ENCODE measurements around the gene COL5A1. TPM values are rescaled to one million over a fixed set of nuclear protein-coding genes. Genes with fewer than 3 reads are reported as not detected.

The COL5A1 gene
- polyA plus RNA-seq, 3 donors = 0.01 TPM; not detected in 2

GRCh38 chr9:134594078-134594941 is 47.3 kb upstream of the COL5A1 start:
- Histone ChIP-seq H3K27ac (ENCODE audit: low read depth in 1 of 2, low read length in 2 of 2) (no peak overlapping the region), H3K79me2 (ENCODE audit: insufficient read depth, low read length) (no peaks in the 10 kb centered on the region), H3K9me3 (replicated peaks in 1 of 2; ENCODE audit: control insufficient read depth in 1 of 2, insufficient read depth in 1 of 2, low read length in 2 of 2) (peaks cover 0 to 7% of the 10 kb centered on the region in 2 donors), H2AFZ (ENCODE audit: insufficient read depth, low read depth, low read length, poor library complexity, severe bottlenecking) (no peak overlapping the region), H3K4me3 (replicated peaks in 1 of 3; ENCODE audit: low read depth in 2 of 3, low read length in 3 of 3) (no peak overlapping the region), H3K36me3 (replicated peaks in 1 of 2; ENCODE audit: control insufficient read depth in 1 of 2, insufficient read depth in 2 of 2, low read length in 2 of 2) (no peaks in the 10 kb centered on the region), H3K4me2 (replicated peaks; ENCODE audit: extremely low read depth, low read length, poor library complexity, severe bottlenecking) (no peak overlapping the region), H3K9ac (ENCODE audit: insufficient read depth, low read length, poor library complexity, severe bottlenecking) (no peak overlapping the region), H3K4me1 (ENCODE audit: control insufficient read depth in 1 of 2, insufficient read depth in 2 of 2, low read length in 2 of 2) (no peaks in the 10 kb centered on the region), H3K27me3 (ENCODE audit: control insufficient read depth in 2 of 2, insufficient read depth in 2 of 2, low read length in 2 of 2) (no peaks in the 10 kb centered on the region), H4K20me1 (ENCODE audit: insufficient read depth, low read length) (no peaks in the 10 kb centered on the region)
- H3K4me3 Mint-ChIP-seq = no peak overlapping the region
- no peak overlapping the region for H3K27ac Mint-ChIP-seq
- peaks cover 1 to 4% (median 4%) of the 10 kb centered on the region in 3 donors for H3K27me3 Mint-ChIP-seq (ENCODE audit: low read depth in 3 of 3)
- no peak for DNase-seq
- no peaks in the 10 kb centered on the region for H3K4me1 Mint-ChIP-seq
- H3K9me3 Mint-ChIP-seq = no peaks in the 10 kb centered on the region
- H3K36me3 Mint-ChIP-seq = no peaks in the 10 kb centered on the region
- 89% methylated on average over 7 of the region's 15 CpGs for WGBS (ENCODE audit: insufficient coverage)
- intact Hi-C loops (cut with micrococcal nuclease) = no loop called here
- no peak for TF ChIP-seq CTCF (IDR thresholded peaks at IDR 0.05)

- intact Hi-C loops (cut with micrococcal nuclease) = no loop called here
- no peaks in the 10 kb centered on the region for H3K27me3 ChIP-seq (ENCODE audit: control insufficient read depth in 2 of 2, insufficient read depth in 2 of 2, low read length in 2 of 2)
- H3K27ac Mint-ChIP-seq = no peak overlapping the region
Observed at GRCh38 chr9:134595014-134595413, 46.6 kb upstream of the COL5A1 start.

More at GRCh38 chr9:134595014-134595413, 46.6 kb upstream of the COL5A1 start:
- Histone ChIP-seq H3K4me1 (ENCODE audit: control insufficient read depth in 1 of 2, insufficient read depth in 2 of 2, low read length in 2 of 2) (no peaks in the 10 kb centered on the region), H3K4me2 (replicated peaks; ENCODE audit: extremely low read depth, low read length, poor library complexity, severe bottlenecking) (no peak overlapping the region), H3K4me3 (replicated peaks in 1 of 3; ENCODE audit: low read depth in 2 of 3, low read length in 3 of 3) (no peak overlapping the region), H2AFZ (ENCODE audit: insufficient read depth, low read depth, low read length, poor library complexity, severe bottlenecking) (no peak overlapping the region), H4K20me1 (ENCODE audit: insufficient read depth, low read length) (no peaks in the 10 kb centered on the region), H3K36me3 (replicated peaks in 1 of 2; ENCODE audit: control insufficient read depth in 1 of 2, insufficient read depth in 2 of 2, low read length in 2 of 2) (no peaks in the 10 kb centered on the region), H3K9me3 (replicated peaks in 1 of 2; ENCODE audit: control insufficient read depth in 1 of 2, insufficient read depth in 1 of 2, low read length in 2 of 2) (peaks cover 0 to 7% of the 10 kb centered on the region in 2 donors), H3K79me2 (ENCODE audit: insufficient read depth, low read length) (no peaks in the 10 kb centered on the region), H3K9ac (ENCODE audit: insufficient read depth, low read length, poor library complexity, severe bottlenecking) (no peak overlapping the region), H3K27ac (ENCODE audit: low read depth in 1 of 2, low read length in 2 of 2) (no peak overlapping the region)
- Mint-ChIP-seq H3K4me3 (no peak overlapping the region), H3K4me1 (no peaks in the 10 kb centered on the region), H3K27me3 (ENCODE audit: low read depth in 3 of 3) (peaks cover 1 to 4% (median 4%) of the 10 kb centered on the region in 3 donors), H3K36me3 (no peaks in the 10 kb centered on the region), H3K9me3 (no peaks in the 10 kb centered on the region)
- no peak for DNase-seq
- no peak for TF ChIP-seq CTCF (IDR thresholded peaks at IDR 0.05)
- 97% methylated on average over 9 of the region's 9 CpGs for WGBS (ENCODE audit: insufficient coverage)

Measured in CD14-positive monocyte (primary cell).